Stimulated activated CD8-positive, alpha-beta memory T cell treated with anti-CD3 and anti-CD28 coated beads, Interleukin-4, amount 100 ng/mL, for 24 hours (primary cell): ENCODE measurements around the gene ECI2.
"Not testable (repeated sequence)": the region's sequence is repeated elsewhere in the genome, so short reads cannot be mapped to it uniquely, and the experiment has no call there.

ENCODE experiments used
- DNase-seq: peaks from one replicate; pipeline ENCODE4 v3.0.0-alpha.2; 2020; ENCODE audit warnings: low read depth

Gene ECI2

DNA sequence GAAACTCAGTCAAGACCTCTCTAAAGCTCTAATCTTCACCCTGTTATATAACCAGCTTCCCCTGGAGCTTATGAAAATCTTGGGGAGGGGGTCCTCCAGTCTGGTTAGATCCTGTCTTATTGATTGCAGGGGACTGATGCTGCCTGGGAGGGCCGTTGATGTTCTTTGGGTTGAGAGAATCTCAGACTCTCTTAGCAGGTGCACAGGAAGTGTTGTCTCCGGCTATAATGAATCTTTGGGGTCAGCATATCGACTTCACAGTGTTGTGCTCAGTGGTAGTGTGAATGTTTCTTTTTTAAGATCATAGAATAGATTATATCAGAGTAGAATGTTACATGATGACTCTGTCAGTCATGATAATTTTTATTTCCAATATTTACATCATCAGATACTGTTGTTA is 2.8 kb upstream of the ECI2 start:
- DNase-seq, result no peak

DNA sequence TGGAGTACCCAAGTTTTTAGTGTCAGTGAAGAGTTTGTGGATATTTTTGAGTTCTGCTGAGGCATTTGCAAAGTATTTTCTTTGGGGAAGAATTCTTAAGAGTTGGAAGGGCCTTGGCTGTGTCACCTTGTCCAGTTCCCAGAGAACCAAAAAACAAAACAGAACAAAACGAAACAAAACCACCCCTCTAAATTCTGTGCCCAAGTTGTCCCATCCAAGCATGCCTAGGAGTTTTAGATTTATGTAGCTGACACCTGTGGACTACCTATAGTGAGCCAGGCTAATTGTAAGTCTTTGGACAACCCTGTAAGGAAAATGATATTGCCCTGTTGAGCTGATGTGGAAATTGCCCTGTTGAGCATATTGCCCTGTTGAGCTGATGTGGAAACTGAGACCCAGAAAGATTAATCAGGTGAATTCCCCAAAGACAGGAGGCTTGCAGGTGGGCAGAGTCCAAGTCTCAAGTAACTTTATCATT is 1.0 kb upstream of the ECI2 start:
- DNase-seq, result no peak

DNA sequence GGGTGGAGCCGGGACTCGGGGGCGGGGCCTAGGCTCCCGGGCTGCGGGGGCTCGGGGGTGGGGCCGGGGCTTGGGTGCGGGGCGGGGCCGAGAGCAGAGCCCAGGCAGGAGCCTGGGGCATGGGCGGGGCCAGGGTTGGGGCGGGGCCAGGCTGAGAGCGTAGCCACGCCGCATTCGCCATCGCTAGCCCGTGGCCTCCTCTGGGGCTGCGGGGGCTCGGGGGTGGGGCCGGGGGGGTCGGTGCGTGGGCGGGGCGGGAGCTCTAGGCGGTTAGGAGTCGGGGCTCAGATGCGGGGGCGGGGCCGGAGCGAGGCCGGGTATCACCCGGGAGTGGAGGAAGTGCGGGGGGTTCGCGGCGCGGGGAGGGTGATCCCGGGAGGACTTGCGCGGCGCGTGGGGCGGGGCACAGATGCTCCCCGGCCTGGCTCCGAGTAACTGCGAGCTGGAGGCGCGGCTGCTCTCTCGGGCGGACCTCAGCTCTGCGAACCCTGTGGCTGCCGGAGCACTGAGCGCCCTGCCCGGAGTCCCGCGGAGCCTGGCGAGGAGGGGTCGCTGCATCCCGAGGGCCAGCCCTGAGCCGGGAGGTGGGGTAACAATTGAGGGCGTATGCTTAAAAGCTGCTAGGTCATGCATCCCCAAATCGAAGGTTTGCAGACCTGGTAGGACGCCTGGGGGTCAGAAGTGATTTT is 434 bp upstream of the ECI2 start:
- DNase-seq, result peak; percentile 94

DNA sequence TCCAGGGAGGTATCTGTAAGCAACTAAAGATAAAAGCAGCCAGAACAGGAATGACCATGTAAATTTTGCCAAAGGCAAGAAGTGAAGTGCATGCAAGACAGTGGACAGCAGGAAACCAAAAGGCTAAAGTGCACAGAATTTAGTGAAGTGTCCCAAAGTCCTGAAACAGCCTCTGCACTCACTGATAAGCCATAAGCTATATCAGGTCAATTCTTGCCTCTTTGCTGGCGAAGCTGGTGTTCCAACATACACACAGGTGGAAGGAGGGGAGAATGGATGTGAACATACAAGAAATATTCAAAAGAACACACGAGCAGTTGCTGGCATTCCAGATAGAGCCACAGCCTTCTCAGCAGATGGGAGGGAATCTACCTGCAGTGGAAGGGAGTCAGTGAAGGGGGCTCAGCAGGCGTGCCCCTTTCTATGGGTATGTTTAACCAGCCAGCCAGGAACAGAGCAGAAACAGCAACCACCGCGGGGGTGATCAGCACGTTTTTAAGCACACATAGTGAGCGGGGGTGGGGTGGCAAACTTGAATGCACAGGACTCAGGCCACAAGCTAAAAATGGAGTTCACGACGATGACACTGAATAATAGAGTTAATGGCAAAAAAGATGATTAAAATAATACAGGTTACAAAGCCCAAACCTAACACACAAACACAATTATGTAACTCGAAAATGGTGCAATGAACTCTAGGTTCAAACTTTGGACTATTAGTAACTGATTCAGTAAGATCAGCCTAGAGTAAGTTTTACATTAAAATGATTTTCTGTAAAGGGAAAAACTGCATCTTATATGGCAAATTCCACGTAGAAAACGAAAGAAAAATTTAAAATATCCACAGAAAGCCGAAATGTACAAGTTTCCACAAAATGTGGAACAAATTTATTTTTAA is 1.2 kb downstream of the ECI2 start:
- DNase-seq, result peak; percentile 23

DNA sequence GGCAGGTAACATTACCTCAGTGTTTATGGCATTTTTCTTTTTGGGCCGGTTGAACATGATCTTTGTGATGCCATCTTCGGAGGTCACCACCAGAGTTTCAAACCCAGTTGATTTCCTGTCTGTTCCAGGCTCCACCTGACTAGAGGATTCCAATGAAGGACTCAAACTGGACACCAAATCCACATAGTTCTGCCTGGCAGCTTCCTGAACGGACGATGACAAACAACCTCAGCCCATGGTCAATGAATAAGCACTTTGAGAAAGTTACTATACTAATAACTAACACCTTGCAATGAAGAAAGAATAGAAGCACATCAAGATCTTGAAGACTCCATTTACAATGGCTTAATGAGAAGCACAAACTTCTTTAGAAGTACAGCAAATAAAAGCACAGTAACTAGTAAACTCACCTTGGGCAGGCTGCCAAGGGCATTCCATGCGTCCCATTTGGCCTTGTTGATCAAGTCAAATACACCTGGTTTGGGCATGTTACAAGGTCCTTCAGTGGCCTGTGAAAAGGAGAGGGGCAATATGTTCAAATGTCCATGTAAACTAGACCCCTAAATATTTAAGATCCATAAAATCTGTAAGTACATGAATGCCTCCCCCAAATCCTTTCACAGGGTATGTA is 4.9 kb downstream of the ECI2 start:
- no peak for DNase-seq

DNA sequence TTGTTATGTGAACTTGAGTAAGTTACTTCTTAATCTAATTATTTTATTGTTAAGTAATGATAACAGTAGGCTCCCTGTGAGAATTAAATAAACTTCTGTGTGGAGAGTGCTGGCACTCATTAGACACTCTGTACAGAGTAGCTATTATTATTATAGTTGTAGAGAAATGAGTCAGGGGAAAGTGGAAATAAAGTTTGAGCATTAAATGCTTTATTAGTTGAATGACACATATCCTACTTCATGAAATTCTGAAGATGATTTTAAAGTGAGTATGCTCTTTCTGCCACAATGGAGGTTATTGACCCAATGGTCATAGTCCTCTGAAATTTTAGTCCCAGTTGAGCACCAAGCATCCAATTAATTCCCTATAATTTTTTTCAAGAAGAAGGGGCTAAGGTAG is 5.9 kb downstream of the ECI2 start:
- DNase-seq, result no peak

GRCh38 chr6:4128748-4129147 is 6.6 kb downstream of the ECI2 start:
- DNase-seq, result no peak

GRCh38 chr6:4128072-4128471 is 7.3 kb downstream of the ECI2 start:
- no peak for DNase-seq

GRCh38 chr6:4125933-4126864 is 9.2 kb downstream of the ECI2 start:
- no peak for DNase-seq

GRCh38 chr6:4125500-4125899 is 9.9 kb downstream of the ECI2 start:
- DNase-seq, result no peak

GRCh38 chr6:4124351-4124750 is 11.0 kb downstream of the ECI2 start:
- DNase-seq, result no peak

- no peak for DNase-seq
These were observed 19.6 kb downstream of the ECI2 start for GRCh38 chr6:4115741-4116140.

GRCh38 chr6:4114123-4114522 is 21.3 kb downstream of the ECI2 start:
- DNase-seq, result no peak

- no peak for DNase-seq
These were observed 21.7 kb downstream of the ECI2 start for GRCh38 chr6:4113649-4114048.

DNA sequence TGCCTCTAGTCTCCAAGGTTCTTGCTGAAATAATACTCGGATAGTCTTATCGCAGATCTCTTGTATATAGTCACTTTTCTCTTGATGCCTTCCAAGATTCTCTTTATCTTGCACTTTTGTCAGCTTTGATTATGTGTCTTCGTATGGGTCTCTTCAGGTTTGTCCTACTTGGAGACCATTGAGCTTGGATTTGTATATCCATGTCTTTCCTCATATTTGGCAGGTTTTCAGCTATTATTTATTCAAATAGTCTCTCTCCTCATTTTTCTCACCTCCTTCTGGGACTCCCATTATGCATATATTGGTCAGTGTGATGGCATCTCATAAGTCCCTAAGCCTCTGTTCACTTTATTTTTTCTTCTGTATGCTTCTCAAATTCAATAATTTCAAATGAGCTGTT is 23.0 kb downstream of the ECI2 start:
- DNase-seq, result no peak

- DNase-seq, result not testable (repeated sequence)
These were observed 26.0 kb downstream of the ECI2 start for GRCh38 chr6:4109363-4109815.

DNA sequence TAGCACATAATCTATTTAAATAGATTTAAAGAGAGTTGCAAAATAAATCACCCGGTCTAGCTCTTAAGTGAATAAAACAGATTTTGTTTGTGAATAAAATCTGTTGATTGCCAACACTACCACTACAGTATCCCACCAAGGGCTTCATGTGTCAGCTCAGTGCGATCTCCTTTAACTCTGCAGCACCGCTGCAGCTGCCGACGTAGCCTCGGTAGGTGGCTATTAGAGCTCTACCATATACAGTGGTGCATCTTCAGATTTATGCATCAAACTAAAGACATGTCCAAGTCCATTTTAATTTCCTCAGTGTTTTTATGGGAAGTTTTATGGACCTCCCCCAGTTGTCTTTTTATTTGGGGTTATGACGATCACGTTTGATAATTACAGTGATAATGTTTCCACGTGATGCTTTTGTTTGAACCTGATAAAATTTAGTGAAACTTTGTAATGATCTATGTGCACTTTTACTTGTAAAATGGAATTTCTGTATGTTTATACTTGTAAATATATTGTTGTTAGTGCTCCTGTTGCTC is 26.7 kb downstream of the ECI2 start:
- DNase-seq, result no peak

DNA sequence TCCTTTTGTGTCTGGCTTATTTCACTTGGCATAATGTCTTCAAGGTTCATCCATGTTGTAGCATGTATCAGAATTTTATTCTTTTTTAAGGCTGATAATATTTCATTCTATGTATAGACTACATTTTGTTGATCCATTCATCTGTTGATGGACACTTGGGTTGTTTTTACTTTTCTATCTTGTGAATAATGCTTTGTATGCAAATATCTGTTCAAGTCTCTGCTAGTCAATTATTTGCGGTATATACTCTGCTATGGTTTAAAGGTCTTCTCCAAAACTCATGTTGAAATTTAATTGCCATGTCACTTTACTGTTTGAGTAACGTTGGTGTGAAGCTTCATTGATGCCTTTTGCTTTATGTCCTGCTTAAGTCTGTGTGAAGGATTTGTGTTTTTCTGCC is 27.5 kb downstream of the ECI2 start:
- no peak for DNase-seq

- DNase-seq, result no peak
These were observed 29.3 kb downstream of the ECI2 start for GRCh38 chr6:4105980-4106536.

DNA sequence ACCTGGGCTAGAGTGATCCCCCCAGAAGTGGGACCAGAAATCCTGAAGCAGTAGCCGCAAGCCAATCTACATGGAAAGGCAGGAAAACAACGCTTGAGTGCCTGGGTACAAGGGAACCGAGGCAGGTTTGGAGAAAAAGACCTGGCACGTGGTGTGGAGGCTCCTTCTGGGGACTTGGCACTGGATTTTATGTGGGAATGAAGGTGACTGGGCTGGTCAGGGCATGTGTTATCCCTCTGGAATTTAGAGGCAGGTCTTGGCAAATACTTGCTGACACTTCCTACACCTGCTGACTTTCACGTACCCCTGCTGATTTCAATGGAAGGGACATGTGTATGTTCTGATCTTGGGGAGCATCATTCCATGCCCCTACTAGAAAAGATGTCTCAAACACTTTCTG is 31.4 kb downstream of the ECI2 start:
- no peak for DNase-seq

DNA sequence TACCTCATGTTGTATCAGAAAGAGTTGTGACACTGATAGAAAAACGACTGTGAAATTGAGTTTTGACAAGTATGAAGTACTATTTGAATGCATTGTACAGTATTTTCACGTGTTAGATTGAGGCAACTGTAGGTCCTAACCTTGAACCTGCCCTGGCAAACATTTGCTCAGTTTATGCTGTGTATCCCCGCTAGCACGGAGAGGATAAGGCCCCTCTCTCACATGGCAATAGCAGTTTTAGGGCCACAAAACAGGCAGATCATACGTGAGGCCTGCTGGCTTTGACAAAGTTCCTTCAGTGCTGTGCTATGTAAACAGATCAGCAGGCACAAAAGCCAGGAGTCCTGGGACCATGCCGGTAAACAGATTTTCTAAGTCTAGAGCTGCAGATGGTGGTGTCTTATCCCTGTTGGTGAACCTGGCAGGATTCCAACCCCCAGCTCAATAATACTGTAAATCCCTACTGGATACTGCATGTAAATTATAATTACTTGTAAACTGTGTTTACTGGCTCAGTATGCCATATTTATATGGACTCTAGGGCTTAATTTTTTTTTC is 32.6 kb downstream of the ECI2 start:
- no peak for DNase-seq
